GM19025 (cell line): ENCODE results near the gene DLGAP1.

Experiments
- ATAC-seq: cut with Tn5 transposase; IDR thresholded peaks from one replicate; pipeline ENCODE4 v1.9.1; 2021; ENCODE audit warnings: mild to moderate bottlenecking, low read depth, moderate library complexity; ENCODE audit not compliant: unreplicated experiment

DLGAP1 gene

DNA sequence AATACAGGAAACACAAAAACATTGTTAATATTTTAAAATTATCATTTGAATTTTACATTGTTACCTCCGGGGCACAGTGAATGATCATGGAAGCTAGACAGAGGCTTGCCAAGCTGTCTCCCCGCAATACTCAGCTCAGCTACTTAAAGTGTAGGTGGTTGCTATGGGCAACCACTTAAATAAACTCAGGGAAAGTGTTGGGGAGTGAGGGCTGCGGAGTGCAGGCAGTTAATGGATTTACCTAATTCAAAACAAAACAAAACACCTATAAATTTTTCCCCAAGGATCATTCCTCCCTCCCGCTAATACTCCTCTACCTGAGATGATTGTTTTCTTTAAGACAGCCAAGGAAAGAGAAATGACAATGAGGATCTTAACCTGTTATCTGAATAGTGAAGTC, 655.6 kb downstream of the DLGAP1 start:
- ATAC-seq: no peak

DNA sequence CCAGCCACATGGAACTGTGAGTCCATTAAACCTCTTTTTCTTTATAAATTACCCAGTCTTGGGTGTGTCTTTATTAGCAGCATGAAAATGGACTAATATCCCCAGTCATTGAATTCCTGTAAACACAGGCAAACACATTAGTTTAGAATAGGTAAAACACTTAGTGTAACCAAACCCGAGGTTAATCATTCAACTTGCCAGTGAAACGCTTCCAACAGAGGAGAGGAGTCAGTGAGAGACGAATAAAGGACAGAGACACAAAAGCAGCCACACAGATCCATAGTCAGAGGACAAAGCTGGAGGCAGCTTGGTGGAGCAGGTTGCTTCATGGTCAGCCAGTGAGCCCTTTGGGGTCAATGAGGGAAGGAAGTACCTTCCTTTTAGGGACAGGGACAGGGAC, 657.1 kb downstream of the DLGAP1 start:
- no peak for ATAC-seq

DNA sequence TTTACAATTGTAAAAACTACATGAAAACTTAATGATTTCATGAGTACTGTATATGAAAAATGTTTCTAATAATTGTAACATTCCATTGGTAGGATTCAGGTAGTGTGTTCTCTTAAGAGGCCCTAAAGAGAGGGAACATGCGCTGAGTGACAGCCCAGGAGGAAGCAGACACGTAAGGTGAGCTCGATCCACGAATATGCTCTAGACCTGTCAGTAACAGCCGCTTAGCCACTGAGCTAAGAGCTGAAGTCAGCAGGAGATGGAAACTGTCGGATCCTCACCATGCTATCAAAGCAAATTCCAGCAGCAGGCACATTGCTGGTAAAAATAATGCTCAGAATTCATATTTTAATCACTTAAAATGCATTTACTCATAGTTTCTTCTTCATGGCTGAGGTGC, 658.7 kb downstream of the DLGAP1 start:
- ATAC-seq: no peak

GRCh38 chr18:3794537-3795348, 660.4 kb downstream of the DLGAP1 start:
- no peak for ATAC-seq

DNA sequence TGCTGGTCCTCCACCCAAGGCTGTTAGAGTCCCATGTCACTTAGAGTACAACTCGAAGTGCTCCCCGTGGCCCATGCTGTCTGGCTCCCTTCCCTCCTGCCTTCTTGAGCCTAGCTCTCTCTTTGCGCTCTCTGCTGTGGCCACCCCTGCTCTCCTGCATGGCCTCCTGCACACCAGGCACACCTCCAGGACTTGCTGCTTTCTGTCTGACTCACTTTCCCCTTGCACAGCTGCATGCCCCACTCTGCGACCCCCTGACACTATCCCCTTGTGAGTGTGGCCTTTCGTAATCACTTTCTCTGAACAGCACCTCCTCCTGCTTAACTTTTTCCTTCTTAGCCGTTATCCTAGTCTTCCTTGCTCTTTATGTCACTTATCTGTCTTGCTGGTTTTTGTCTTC, 661.6 kb downstream of the DLGAP1 start:
- no peak for ATAC-seq

GRCh38 chr18:3793111-3793510, 662.0 kb downstream of the DLGAP1 start:
- no peak for ATAC-seq

GRCh38 chr18:3792711-3793110, 662.4 kb downstream of the DLGAP1 start:
- no peak for ATAC-seq

DNA sequence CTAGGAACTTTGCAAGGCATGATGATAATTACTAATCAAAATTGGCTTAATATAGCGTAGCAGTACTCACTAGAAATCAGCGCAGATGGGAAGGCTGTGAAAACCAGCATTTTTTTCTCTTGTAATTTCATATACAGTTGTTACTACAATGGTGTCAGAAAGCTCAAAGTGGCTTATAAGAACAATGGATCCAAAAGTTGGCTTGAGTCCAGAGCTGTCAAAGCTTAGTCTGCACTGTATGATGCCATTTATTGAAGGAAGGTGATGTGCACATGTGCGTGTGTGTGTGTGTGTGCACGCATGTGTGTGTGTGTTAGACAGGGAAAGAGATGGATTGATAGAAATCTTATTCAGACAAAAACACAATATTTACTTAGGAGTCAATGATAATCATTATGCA, 663.9 kb downstream of the DLGAP1 start:
- no peak for ATAC-seq

DNA sequence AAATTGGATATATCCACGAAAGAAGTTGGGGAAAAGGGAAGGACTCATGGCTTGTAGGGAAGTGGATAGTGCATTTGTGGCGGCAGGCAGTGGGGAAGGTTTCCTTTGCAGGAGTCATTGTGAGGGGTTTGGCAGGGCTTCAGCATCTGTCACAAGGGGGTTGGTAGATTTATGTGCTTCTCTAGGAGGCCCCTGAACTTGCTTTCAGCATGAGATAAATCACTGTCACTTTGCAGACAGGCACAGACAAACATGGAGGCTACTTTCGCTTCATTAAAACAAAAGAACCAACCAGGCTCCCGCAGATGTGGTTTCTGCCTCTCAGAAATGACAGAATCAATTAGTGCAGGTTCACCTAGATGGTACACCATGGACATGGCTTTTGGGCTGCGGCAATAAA, 664.4 kb downstream of the DLGAP1 start:
- no peak for ATAC-seq

GRCh38 chr18:3789525-3789924, 665.6 kb downstream of the DLGAP1 start:
- no peak for ATAC-seq

DNA sequence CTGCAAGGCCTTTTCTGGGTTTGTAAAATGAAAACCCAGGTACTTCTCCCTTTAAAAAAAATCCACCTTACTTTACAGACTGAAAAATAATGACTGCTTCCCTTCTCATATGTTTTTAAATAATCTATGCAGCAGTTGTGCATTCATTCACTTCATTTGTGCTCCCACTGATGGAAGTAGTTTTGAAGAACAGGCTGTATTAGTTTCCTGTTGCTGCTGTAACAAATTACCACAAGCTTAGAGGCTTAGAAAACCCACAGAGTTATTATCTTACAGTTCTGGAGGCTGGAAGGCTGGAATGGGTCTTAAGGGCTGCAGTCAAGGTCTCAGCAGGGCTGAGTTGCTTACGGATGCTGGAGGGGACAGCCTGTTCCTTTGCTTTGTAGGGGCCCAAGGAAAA, 670.2 kb downstream of the DLGAP1 start:
- no peak for ATAC-seq

DNA sequence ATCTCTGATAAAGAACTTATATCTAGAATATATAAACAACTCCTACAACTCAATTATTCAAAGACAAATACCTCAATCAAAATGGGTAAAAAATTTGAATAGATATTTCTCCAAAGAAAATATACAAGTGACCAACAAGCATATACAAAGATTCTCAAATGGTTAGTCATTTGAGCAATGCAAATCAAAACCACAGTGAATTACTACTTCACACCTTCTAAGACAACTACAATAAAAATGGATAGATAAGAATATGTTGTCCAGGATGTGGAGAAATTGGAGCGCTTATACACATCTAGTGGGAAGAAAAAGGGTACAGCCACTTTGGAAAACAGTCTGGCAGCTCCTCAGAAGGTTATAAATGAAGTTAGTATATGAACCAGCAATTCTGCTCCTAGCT, 672.2 kb downstream of the DLGAP1 start:
- no peak for ATAC-seq

- ATAC-seq: no peak
Measured at GRCh38 chr18:3777719-3778118, 677.4 kb downstream of the DLGAP1 start.

DNA sequence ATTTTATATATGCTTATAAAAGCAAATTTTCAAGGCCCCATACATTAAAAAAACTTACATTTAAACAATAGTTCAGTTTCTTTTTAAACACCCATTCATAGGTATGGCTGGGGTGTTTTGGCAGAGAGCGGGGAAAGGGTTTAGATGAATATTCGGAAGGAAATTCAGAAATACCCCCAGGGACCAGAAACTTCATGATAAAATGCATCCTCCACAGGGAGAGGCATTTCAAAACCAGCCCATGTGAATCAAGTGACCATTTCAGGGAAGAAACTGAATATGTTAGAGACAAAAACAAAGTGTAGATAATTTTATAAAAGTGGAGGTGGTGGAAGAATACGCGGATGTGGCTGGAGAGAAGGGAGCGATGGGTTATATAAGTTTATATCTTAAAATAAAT, 678.0 kb downstream of the DLGAP1 start:
- no peak for ATAC-seq

DNA sequence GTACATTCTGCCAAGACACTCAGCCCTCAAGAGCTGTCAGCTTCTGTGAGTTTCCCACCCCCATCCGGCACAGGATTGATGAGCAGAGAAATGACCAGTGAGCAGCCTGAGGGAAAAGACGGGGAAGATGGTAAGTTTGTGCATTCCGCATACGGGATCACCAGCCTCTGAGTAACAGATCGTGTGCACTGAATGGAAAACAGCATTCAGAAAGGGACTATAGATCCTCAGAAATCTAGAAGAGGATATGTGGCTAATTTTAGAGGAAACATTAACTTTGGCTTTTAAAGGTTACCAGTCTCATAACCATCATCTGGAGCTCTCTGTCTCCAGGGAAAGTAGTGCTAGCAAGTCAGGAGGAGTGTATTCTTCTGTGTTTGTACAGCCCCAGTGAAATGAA, 679.1 kb downstream of the DLGAP1 start:
- ATAC-seq: no peak

DNA sequence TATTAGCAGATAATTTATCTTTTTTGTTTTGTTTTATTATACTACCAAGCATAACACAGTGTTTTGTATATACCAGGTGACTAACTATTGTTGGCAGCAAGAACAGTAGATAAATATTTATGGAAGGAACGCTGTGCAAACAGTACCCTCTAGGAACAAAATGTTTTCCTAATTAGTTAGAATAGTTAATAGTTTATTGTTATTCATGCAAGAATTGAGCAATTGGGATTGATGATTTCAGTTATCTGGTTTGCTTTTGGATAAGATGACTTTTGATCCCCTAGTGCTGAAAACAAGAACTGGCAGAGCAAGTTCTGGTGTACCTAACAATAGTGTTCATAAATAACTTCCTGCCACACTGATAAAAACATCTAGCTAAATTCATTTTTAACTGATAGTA, 681.8 kb downstream of the DLGAP1 start:
- ATAC-seq: no peak

GRCh38 chr18:3771121-3771971, 683.8 kb downstream of the DLGAP1 start:
- peak; percentile 97 for ATAC-seq

GRCh38 chr18:3761266-3761665, 693.8 kb downstream of the DLGAP1 start:
- ATAC-seq: no peak

GRCh38 chr18:3760741-3761140, 694.4 kb downstream of the DLGAP1 start:
- ATAC-seq: no peak

DNA sequence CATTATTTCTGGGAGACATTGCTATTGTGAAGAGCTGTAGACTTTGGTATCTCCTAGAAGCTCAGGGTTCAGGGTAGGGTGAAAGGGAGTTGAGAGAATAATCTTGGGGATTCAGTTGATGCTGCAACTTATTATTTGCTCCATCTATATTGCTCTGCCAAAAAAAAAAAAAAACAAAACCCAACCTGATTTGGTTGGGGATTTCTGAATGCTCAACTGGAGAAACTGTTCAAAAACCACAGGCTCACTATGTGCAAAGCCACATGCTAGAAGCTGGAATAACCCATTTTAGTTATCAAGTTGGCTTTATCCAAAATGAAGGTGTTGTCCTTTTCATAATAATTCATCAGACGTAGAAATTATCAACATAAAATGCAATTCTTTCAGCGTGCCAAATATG, 696.0 kb downstream of the DLGAP1 start:
- ATAC-seq: no peak

DNA sequence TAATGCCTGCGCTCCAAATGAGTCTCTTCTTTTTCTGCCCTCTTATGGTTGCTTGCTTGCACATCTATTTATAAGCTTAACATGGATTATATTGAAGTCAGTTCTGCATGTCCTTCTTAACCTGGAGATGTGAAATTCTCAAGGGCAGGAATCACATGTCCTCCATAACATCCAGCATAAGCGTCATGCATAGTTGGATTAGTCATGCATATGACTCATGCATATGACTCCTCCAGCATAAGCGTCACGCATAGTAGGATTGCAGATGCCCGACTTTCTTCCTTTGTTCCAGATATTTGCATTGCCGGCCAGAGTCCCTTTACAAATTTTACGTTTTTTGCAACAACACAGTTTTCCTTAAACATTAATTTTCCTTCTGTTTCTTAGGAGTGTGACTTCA, 696.6 kb downstream of the DLGAP1 start:
- ATAC-seq: no peak

- ATAC-seq: no peak
Measured at GRCh38 chr18:3757361-3757760, 697.7 kb downstream of the DLGAP1 start.
